HG03520 (cell line): ENCODE data around the gene GUCY2D.
"Not testable (repeated sequence)": the region's sequence is repeated elsewhere in the genome, so short reads cannot be mapped to it uniquely, and the experiment has no call there.

Experiments used
- ATAC-seq: cut with Tn5 transposase; IDR thresholded peaks from one replicate; pipeline ENCODE4 v1.9.1; 2021; ENCODE audit warnings: mild to moderate bottlenecking, moderate library complexity; ENCODE audit not compliant: unreplicated experiment

The GUCY2D gene

DNA sequence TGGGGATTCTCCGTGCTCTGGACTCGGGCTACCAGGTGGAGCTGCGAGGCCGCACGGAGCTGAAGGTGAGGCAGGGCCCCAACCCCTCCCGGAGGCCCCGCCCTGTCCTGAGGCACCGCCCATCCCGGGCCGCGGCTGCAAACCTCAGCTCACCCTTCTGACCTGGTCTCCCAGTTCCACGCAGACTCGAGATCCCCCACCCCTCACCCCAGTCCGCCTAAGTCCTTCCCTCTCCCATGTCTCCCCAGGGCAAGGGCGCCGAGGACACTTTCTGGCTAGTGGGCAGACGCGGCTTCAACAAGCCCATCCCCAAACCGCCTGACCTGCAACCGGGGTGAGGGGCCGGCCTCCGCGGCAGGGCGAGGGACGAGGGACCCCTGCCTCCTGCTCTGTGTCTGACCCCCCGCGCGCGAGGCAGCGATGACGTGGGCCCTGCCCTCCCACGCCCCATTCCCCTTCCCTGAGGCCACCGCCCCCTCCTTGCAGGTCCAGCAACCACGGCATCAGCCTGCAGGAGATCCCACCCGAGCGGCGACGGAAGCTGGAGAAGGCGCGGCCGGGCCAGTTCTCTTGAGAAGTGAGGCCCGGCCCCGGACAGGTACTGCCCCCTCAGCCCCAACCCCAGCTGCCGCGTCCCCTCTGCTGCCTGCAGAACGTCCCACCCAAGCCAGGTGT lies 13.7 kb downstream of the GUCY2D start:
- no peak for ATAC-seq

DNA sequence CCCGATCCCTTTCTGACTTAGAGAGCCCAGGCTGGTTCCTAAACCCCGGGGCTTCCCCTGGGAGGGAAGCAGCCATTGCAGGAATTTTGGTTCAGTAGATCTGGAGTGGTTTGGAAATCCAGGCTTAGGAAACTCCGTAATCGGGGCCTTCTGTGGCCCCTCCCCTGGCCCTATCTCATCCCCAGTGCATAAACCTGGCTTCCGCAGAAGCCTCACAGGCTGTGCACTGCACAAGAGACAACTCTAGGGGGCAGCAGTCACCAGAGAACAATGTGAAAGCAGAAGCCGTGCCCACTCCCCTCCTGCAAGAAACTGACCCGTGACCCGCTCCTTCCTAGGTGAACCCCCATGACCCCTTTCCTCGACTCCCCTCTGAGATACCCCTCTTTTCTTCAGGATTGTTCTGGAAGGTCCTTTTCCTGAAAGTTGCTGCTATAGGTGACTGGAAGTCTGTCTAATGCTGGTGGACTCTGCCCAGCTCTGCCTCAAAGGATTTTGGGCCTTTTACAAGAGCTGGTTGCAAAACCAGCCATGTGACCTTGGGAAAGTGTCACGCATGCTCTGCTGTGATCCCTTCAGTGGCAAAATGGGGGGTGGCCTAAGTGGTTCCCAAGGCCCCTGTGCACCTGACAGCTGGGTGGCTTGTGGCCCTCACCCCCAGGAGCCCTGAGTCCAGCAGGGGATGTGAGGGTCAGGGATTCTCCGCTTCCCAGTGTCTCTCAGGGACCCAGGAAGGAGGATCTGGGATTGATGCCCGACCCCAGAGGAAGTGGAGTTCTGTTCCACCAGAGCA lies 14.4 kb downstream of the GUCY2D start:
- ATAC-seq = no peak

DNA sequence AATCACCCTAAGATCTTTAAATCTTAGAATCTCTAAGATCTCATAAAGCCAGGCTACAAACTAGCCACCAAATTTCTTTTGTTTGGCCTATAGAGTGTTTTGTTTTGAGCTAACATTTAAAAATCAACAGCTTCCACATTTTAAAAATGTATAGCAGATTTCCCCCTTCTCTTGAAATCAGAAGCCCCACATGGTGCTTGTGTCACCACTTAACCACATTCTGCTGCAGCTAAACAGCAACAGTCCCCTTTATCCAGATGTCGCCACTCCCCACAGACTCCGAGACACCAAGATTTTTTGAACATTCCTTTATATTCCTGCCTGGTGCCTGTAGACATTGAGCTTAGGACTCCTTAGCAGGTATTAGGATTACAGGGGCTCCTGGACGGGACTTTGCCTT lies 16.0 kb downstream of the GUCY2D start:
- ATAC-seq = no peak

DNA sequence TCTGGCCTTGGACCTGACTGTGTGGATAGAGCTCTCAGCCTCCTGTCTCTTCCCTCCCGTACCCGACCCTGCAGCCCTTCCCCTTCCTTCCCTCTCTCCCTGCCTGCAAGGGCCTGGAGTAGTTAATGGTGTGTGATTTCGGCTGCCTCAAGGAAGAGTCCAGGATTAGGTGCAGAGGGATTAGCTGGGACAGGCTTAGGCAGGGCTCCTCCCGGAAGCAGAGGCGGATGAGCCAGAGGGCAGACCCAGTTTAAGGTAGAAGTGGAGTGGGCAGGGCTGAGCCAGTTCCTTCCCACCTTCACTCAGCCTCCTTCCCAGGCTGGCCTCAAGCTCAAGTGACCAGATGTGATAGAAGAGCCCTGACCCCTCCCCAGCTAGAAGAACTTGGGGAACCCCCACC lies 16.8 kb downstream of the GUCY2D start:
- ATAC-seq = no peak

DNA sequence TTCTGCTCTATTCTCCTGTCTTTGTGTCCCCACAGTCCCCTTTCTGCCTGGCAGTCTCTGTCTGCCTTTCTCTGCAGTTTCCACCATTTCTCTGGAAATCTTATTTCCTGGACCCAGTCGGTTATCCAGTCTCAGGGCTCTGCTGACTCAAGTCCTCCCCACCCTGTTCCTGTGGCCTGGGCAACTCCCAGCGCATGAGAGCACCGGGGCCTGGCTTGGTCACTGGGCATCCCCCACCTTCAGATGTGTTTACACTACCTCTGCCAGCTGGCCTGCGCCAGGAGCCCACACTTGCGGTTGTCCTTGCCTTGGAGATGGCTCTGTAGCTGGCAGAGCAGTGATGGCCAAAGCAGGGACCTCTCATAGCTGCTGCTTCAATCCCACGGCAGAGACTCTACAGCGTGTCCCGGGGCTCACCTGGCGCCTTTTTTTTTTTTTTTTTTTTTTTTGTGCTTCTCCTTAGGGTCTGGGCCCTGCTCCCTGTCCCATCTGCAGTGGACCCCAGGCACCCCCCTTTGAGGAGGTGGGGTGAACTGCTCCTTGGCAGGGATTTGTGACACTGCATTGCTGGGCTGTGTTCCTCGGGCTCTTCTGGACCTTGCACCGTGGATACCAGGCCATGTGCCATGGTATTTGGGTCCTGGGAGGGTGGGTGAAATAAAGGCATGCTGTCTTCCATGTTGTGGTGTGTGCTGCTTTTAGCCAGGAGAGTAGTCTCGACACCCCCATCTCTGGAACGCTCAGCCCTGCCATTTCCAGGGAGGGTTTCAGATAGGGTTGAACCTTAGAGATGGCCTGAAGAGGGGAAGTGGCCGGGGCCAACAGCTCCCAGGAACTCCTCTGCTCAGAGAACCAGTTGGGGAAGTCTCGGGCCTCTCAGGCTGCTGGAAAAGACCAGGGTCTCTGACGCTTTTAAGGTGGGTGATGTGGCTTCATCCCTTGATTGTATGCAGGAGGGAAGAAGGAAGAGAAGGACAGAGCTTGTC lies 17.5 kb downstream of the GUCY2D start:
- no peak for ATAC-seq

DNA sequence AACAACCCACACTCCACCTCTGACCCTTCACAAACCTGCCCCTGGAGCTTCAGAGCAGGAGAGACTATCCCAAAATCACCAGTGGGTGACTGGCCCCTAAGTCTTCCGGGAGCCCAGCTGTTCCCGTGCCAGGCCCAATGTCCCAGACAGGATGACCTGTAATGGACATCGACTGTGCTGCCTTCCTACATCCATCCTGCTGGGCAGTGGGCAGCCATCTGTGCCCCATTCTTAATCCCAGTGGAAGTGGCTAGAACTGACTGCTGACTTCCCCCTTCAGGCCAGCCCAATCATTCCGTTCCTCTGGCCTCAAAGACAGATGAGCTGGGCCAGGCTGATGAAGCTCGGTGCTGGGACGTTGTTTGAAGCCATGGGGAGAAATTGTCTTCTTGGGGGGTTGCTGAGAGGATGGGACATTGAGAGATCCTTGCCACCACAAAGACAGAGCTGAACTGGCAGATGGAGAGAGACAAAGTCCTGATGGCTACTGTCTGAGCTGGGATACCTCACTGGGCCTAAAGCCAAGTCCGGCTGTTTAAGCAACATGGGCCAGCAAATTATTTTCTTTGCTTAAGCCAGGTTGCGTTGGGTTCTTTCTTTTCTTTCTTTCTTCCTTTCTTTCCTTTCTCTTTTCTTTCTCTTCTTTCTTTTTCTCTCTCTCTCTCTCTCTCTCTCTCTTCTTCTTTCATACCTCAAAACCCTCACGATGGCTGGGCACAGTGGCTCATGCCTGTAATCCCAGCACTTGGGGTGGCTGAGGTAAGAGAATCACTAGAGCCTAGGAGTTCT lies 18.6 kb downstream of the GUCY2D start:
- no peak for ATAC-seq

DNA sequence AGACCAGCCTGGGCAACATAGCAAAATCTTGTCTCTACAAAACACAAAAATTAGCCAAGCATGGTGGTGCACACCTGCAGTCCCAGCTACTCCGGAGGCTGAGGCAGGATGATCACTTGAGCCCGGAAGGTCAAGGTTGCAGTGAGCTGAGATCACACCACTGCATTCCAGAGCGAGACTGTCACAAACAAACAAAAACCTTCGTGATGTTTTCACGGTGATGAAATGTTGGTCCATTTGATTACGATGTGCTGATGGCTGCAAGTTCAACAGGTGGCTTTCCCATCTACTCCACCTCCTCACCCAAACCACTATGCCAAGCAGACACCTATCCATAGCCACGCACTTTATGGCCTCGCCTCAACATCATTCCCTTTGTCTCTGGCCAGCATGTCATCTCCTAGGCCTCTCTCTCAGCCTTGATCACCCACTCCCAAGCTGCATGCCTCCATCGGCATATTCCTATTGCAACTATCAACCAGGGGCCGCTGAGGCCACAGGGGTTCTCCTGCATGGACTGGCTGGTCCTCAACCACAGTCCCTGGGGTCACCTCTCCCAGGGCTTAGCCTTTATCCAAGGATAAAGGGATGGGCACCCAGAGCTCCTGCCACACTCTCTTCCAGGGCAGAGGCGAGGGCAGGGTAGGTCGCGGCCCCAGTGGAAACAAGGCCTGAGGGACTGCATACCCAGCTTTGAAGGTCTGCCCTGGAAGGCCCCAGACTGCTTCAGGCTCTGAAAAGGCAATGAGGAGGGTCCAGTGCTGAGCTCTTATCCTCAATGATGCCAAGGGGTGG lies 19.3 kb downstream of the GUCY2D start:
- ATAC-seq = no peak

DNA sequence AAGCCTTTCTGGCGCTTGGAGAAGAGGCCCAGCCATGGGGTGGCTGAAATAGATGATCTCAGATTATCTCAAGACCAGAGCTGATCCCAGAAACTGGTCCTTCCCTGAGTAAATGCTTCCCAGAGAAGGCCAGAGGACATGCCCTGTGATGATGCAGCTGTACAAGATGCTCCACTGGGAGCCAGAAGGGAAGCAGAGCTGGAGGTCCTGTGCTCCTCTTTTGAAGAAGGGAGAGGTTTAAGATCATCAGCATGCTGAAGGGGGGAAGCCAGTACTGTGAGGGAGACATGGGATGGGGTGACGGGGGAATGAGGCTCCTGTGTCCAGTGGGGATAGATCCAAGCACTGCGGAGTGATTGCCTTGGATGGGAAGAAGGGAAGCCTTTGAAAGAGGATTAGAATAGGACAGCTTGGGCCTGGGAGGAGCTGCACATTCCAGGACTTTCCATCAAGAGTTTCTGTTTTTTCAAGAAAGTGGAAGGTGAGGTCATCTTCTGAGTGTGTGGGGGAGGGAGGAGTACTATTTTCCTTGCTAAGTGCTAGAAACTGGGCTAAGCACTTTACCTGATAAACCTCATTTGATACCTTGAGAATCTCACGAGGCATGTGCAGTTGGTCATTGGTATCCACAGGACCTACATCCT lies 20.1 kb downstream of the GUCY2D start:
- no peak for ATAC-seq

DNA sequence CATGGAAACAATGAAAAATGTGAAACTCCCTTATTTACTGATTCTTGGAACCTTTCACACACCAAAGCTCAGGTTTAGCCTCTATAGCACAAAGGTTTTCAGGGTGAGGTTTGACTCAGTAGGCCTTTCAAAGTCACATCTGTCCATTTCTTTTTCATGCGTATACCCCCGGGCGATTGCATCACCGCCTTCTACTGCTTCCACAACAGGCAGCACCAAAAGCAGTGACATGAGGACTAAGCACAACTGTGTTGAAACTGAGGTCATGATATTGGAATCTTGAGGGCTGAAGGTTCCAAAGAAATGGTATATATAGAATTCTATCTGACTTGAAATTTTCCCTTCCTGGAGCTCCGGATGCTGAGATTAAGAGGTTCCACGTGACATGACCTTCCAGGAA lies 21.7 kb downstream of the GUCY2D start:
- ATAC-seq = not testable (repeated sequence)

DNA sequence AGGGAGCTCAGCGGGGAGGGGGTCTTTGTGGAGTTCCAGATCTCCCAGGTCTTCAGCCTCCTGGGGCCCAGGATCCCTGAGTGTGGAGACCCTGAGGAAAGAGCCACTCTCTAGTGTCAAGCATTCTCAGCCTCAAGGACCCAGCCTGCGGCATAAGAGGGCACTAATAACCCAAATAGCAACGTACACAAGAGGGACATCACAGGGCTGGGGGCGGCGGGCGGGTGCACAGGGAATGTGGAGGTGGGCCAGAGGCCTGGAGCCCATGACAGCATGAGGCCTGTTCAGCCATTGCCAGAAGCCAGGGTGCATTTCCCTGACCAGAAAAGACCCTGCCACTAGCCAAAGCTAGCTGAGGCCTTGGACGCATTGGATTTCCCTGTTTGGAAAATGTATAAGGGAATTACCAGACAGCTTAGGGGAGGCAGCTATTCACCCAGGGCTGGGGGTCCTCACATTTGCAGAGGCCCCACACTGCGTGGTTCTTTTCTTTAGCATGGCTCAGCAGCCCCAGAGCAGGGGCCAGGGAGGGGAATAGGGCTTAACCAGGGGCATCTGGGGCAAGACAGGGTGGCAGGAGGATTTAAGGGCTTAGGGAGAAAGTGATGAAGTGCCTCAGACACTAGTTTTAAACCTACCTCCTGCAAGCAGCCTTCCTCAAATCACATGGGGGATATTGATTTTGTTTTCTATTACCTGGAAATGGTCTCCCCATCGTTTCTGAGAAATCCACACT lies 22.9 kb downstream of the GUCY2D start:
- ATAC-seq = no peak

DNA sequence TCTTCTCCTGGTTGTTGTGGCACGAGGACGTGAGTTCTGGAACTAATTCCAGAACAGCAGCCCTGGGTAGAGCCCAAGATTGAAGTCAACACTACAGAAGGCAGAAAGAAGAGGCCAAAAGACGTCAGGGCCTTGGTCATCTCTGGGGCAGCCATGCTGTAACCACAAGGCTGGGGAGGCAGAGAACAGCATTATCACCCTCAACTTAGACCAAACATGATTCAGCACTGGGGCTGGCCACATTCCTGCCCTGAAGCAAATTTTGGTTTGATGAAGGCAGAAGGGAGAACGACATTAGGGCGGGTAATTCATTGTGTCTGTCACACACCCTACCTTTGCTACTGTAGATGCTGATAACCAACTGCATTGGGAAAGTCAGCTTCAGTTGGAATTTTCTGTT lies 26.7 kb downstream of the GUCY2D start:
- no peak for ATAC-seq

DNA sequence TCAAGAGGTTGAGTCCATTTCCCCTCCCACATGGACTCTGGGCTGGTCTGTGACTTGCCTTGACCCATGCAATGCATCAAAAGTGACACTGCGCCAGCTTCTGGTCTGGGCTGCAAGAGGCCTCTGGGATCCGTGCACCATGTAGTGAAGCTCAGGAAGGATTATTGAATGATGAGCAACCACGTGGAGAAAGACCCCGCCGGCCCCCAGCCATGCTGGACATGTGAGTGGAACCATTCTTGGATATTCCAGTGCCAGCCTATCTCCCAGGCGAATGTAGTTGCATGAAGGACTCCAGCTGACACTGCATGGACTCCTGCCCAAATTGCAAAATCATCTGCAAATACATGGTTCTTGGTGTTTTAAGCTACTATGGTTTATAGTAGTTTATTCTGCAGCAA lies 28.8 kb downstream of the GUCY2D start:
- ATAC-seq = no peak

DNA sequence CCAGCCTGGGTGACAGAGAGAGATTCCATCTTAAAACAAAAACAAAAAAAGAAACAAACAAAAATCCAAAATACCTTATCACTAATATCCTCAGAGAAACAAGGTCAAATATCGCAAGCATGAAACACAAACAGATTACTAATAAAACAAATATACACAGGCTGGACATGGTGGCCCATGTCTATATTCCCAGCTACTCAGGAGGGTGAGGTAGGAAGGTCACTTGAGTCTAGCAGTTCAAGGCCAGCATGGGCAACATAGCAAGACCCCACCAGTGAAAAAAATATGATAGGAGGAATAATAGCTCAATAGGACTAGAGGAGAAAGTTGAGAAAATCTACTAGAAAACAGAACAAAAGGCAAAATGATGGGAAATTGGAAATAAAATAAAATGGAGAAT lies 29.5 kb downstream of the GUCY2D start:
- ATAC-seq = no peak

DNA sequence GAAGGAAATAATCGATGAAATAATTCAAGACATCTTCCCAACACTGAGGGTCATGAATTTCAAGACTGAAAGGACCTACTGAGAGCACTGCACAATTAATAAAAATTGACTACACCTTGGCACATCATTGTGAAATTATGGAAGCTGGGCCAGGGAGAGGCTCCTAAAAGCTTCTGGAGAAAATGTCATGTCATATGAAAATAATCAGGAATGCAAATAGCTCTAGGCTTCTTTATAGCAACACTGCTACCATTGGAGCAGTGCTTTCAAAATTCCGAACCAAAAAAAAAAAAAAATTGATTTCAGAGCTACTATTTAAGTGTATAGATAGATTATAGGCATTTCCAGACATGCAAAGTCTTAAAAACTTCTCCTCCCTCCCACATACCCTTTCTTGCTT lies 30.0 kb downstream of the GUCY2D start:
- no peak for ATAC-seq

DNA sequence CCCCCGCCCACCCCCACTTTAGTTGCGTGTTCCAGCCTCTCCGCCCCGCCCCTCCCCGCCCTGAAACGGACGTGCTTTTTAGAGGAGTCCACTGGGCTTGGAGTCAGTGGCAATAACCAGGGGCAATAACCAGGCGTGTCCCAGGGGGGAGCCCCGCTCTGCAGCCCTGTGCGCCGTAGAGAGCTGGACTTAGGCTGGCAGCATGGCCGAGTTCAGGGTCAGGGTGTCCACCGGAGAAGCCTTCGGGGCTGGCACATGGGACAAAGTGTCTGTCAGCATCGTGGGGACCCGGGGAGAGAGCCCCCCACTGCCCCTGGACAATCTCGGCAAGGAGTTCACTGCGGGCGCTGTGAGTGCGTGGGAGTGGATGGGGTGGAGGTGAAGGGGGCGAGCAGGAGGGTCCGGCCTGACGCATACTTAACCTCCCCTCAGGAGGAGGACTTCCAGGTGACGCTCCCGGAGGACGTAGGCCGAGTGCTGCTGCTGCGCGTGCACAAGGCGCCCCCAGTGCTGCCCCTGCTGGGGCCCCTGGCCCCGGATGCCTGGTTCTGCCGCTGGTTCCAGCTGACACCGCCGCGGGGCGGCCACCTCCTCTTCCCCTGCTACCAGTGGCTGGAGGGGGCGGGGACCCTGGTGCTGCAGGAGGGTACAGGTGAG lies 36.7 kb downstream of the GUCY2D start, which contains the start of gene ALOX15B:
Gene ALOX15B (plus strand): TSS at position 106 of the 657 bp plus-strand sequence. CDS start 97 bp downstream, at position 203.
- ATAC-seq = no peak

DNA sequence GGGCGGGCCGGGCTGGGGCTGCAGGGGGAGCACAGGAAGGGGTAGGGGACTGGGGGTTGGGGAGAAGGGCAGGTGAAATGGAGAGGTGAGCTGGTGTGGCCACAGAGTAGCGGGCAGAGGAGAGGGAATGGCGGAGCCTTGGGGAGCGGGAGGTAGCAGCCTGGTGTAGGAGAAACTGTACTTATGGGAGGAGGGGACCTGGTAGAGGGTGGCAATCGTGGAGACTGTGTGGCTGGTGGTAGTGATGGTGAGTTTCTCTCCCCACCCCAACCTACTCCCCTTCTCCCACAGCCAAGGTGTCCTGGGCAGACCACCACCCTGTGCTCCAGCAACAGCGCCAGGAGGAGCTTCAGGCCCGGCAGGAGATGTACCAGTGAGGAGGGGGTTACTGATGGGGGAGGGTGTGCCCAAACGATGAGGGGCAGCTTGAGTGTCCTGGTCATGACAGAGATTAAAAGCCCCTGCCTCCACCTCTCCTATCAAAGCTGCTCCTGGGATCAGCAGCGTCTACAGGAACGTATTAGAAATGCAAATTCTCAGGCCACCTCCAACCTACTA lies 37.3 kb downstream of the GUCY2D start:
- ATAC-seq = no peak

DNA sequence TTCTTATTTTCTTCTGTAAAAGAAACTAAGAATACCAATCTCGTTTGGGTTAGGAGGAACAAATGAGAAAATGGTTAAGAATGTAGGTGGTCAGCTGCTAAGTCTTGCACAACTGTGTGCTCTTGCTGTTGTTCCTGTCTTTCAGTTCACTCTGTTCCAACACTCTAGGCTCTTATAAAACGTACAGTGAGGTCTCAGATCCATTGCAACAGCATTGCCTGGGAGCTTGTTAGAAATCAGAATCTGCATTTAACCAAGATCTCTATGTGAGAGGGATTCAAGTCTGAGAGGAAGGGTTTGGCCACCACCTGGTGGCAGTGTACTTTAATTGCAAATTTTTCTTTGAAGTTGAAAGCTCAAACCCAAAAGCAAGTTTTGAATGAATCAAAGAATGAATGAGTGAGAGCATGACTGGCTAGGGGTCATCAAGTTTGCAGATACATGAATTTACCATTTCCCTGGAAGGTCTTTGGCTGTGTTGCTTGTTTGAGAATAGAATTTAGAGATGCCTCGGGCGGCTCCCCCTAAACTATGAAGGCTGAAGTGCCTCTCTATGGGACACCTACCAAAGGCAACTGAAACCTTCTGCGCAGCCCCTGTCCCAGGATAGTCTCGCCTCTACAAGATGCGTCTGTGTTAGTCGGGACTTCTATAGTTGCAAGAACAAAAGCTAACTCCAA lies 39.0 kb downstream of the GUCY2D start:
- ATAC-seq = no peak
